GM18502 (cell line): ENCODE data around the gene CAPS.
"Not testable (repeated sequence)": the region's sequence is repeated elsewhere in the genome, so short reads cannot be mapped to it uniquely, and the experiment has no call there.

Experiments
- ATAC-seq: cut with Tn5 transposase; IDR thresholded peaks from one replicate; pipeline ENCODE4 v1.9.1; 2021; ENCODE audit warnings: mild to moderate bottlenecking; ENCODE audit not compliant: unreplicated experiment, poor library complexity

The CAPS gene

GRCh38 chr19:5913739-5914357, at the start of gene CAPS:
TSS of gene CAPS (plus strand) at chr19:5914254. CDS start at chr19:5914407, 153 bp downstream.
- no peak for ATAC-seq

- no peak for ATAC-seq
Observed at GRCh38 chr19:5864725-5865486, 49.1 kb upstream of the CAPS start.

- no peak for ATAC-seq
Observed at GRCh38 chr19:5865772-5866171, 48.3 kb upstream of the CAPS start.

- no peak for ATAC-seq
Observed at GRCh38 chr19:5867201-5868136, 46.6 kb upstream of the CAPS start.

GRCh38 chr19:5870986-5871394, 43.1 kb upstream of the CAPS start:
- ATAC-seq: no peak

- ATAC-seq: no peak
Observed at GRCh38 chr19:5873617-5874199, 40.3 kb upstream of the CAPS start.

GRCh38 chr19:5874496-5874895, 39.6 kb upstream of the CAPS start:
- not testable (repeated sequence) for ATAC-seq

- no peak for ATAC-seq
Observed at GRCh38 chr19:5877427-5877826, 36.6 kb upstream of the CAPS start.

GRCh38 chr19:5877882-5878281, 36.2 kb upstream of the CAPS start:
- no peak for ATAC-seq

- no peak for ATAC-seq
Observed at GRCh38 chr19:5880196-5880595, 33.9 kb upstream of the CAPS start.

GRCh38 chr19:5880604-5881078, 33.4 kb upstream of the CAPS start:
- ATAC-seq: no peak

- ATAC-seq: no peak
Observed at GRCh38 chr19:5881543-5882299, 32.3 kb upstream of the CAPS start.

GRCh38 chr19:5882421-5882968, 31.6 kb upstream of the CAPS start:
- ATAC-seq: no peak

- ATAC-seq: not testable (repeated sequence)
Observed at GRCh38 chr19:5883157-5883873, 30.7 kb upstream of the CAPS start.

- not testable (repeated sequence) for ATAC-seq
Observed at GRCh38 chr19:5884065-5884811, 29.8 kb upstream of the CAPS start.

GRCh38 chr19:5889288-5889971, 24.6 kb upstream of the CAPS start:
- no peak for ATAC-seq

- ATAC-seq: no peak
Observed at GRCh38 chr19:5890099-5890498, 24.0 kb upstream of the CAPS start.

- no peak for ATAC-seq
Observed at GRCh38 chr19:5891572-5891937, 22.5 kb upstream of the CAPS start.
